ENCODE data around the gene COASY. TPM values are rescaled to one million over a fixed set of nuclear protein-coding genes. Genes with fewer than 3 reads are reported as not detected.

Gene COASY
- total RNA-seq, 6 experiments from 2014 or later, result 48.1 to 70.5 (median 60.9) TPM

- Histone ChIP-seq H3K4me3 (no peak overlapping the region), H3K27ac (no peak overlapping the region), H3K27me3 (no peaks in the 10 kb centered on the region), H3K9me3 (no peaks in the 10 kb centered on the region), H3K36me3 (peaks cover 0 to 11% (median 4%) of the 10 kb centered on the region in 4 donors), H3K4me1 (no peaks in the 10 kb centered on the region)
- ATAC-seq (no peak), DNase-seq (no peak)
- WGBS (ENCODE audit: insufficient coverage, low coverage, low lambda C conversion rate, missing lambda C conversion rate), result 79% methylated on average over 3 of the region's 3 CpGs
- TF ChIP-seq POLR2A (IDR thresholded peaks at IDR 0.05) (no peak), CTCF (IDR thresholded peaks at IDR 0.05) (no peak)
- intact Hi-C loops (cut with DNase I), result no loop called here
Measured at GRCh38 chr17:42596386-42596785, 34.4 kb downstream of the COASY start.

- H3K27ac ChIP-seq, result no peak overlapping the region
- WGBS (ENCODE audit: insufficient coverage, low coverage, low lambda C conversion rate, missing lambda C conversion rate), result 33% methylated on average over 2 of the region's 2 CpGs
- H3K4me1 ChIP-seq, result no peaks in the 10 kb centered on the region
- no peak for DNase-seq
- intact Hi-C loops (cut with DNase I), result no loop called here
- no peak overlapping the region for H3K4me3 ChIP-seq
- no peaks in the 10 kb centered on the region for H3K36me3 ChIP-seq
- no peak for ATAC-seq
- H3K9me3 ChIP-seq, result no peaks in the 10 kb centered on the region
- no peak for TF ChIP-seq CTCF (IDR thresholded peaks at IDR 0.05)
- TF ChIP-seq POLR2A (IDR thresholded peaks at IDR 0.05), result no peak
- H3K27me3 ChIP-seq, result no peaks in the 10 kb centered on the region
Measured at GRCh38 chr17:42598905-42599304, 37.0 kb downstream of the COASY start.

- ATAC-seq, result no peak
Measured at GRCh38 chr17:42603318-42603717, 41.4 kb downstream of the COASY start.

GRCh38 chr17:42607769-42608168 is 45.8 kb downstream of the COASY start:
- Histone ChIP-seq H3K27me3 (no peaks in the 10 kb centered on the region), H3K36me3 (peaks cover 0 to 9% (median 0%) of the 10 kb centered on the region in 4 donors), H3K9me3 (no peaks in the 10 kb centered on the region), H3K4me1 (peaks cover 0 to 26% (median 6%) of the 10 kb centered on the region in 4 donors), H3K27ac (peak overlapping the region in 1 of 3 donors; percentile 80), H3K4me3 (peak overlapping the region; percentile 78 to 80 (median 80))
- TF ChIP-seq CTCF (IDR thresholded peaks at IDR 0.05), result no peak
- TF ChIP-seq POLR2A (IDR thresholded peaks at IDR 0.05), result no peak
- 9% methylated on average over 3 of the region's 3 CpGs for WGBS (ENCODE audit: insufficient coverage, low coverage, low lambda C conversion rate, missing lambda C conversion rate)
- intact Hi-C loops (cut with DNase I), result no loop called here
- no peak for ATAC-seq
- no peak for DNase-seq

More at GRCh38 chr17:42603318-42603717, 41.4 kb downstream of the COASY start:
- no peaks in the 10 kb centered on the region for H3K36me3 ChIP-seq
- DNase-seq, result no peak
- 90% methylated on average over 7 of the region's 7 CpGs for WGBS (ENCODE audit: insufficient coverage, low coverage, low lambda C conversion rate, missing lambda C conversion rate)
- H3K4me1 ChIP-seq, result peaks cover 0 to 22% (median 6%) of the 10 kb centered on the region in 4 donors
- intact Hi-C loops (cut with DNase I), result no loop called here
- no peak overlapping the region for H3K27ac ChIP-seq
- H3K4me3 ChIP-seq, result no peak overlapping the region
- no peaks in the 10 kb centered on the region for H3K9me3 ChIP-seq
- H3K27me3 ChIP-seq, result no peaks in the 10 kb centered on the region
- TF ChIP-seq POLR2A (IDR thresholded peaks at IDR 0.05), result no peak
- TF ChIP-seq CTCF (IDR thresholded peaks at IDR 0.05), result no peak

All from right lobe of liver (tissue), 6 donors.